ENCODE results near the gene FABP6.

Gene FABP6

DNA sequence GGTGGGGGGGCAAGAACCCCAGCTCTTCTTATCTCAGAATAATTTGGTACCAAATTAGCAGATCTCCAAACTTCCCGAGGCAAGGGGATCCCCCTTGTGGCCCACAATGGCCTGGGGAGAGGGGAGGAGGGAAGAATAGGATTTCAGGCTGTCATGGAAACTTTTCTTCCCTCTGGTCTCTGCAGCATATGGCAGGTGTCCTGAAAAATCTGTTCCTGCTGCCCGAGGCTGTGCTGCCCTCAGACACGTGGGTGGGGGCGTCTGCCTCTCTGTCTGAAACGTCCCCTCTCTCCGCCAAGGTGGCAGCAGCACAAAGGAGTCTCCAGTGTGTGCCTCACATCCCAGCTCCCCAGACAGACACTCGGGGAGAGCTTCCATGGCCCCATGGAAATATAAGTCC is 49.0 kb downstream of the FABP6 start:
- no peak for DNase-seq (ENCODE audit: low read depth)
- H3K4me3 ChIP-seq (ENCODE audit: low read length), result no peak overlapping the region
- TF ChIP-seq, protein P1, sequence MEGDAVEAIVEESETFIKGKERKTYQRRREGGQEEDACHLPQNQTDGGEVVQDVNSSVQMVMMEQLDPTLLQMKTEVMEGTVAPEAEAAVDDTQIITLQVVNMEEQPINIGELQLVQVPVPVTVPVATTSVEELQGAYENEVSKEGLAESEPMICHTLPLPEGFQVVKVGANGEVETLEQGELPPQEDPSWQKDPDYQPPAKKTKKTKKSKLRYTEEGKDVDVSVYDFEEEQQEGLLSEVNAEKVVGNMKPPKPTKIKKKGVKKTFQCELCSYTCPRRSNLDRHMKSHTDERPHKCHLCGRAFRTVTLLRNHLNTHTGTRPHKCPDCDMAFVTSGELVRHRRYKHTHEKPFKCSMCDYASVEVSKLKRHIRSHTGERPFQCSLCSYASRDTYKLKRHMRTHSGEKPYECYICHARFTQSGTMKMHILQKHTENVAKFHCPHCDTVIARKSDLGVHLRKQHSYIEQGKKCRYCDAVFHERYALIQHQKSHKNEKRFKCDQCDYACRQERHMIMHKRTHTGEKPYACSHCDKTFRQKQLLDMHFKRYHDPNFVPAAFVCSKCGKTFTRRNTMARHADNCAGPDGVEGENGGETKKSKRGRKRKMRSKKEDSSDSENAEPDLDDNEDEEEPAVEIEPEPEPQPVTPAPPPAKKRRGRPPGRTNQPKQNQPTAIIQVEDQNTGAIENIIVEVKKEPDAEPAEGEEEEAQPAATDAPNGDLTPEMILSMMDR (conservative IDR thresholded peaks at IDR 0.05; ENCODE audit: low read length), result no peak

DNA sequence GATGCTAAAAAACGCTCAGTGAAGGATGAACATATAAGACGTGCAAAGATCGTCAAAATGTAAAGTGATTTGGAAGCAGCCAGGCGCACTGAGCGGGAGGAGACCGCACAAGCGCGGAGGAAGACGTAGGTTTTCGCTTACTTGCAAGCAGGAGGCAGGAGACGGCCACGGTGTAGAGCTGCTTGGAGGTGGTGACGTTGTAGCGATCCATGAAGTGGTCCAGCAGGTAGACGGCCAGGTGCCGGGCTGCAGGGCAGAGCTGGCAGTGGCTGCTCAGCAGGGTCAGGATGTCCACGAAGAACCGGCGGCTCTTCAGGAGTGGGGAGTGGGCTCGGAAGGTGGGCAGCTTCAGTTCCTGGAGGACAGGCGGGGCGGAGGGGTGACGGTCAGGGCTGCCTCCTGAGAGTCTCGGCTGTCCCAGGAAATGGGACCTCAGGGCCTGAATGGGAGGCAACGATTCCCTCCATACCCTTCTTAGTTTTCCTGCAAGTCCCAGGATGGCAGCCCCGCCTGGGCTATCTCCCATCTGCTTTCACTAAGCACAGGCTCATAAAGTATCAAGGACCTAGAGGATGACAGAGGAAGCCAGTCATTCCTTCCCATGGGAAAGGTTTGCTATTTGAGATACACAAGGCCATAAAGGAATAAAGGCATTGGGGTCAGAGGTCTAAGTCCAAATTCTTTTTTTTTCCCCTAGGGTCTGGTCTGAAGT is 51.2 kb downstream of the FABP6 start:
- no peak overlapping the region for H3K4me3 ChIP-seq (ENCODE audit: low read length)
- TF ChIP-seq, protein P1 (conservative IDR thresholded peaks at IDR 0.05; ENCODE audit: low read length), result no peak
- no peak for DNase-seq (ENCODE audit: low read depth)

DNA sequence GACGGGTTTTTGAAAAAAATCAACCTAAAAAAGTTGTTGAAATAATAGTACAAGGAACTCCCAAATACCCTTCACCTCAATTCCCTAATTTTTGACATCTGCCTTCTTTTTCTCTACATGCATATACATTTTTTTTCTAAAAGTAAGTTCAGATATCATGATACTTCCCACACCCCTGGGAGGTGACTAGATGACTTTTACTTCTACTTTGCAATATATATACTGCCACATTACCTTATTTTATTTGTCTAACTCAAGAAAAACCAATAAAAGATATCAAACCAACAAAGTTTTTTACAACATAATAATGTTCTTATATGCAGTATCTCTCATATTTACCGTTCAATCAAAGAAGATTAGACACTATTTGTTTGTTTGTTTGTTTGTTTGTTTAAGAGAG is 52.0 kb downstream of the FABP6 start:
- no peak overlapping the region for H3K4me3 ChIP-seq (ENCODE audit: low read length)
- DNase-seq (ENCODE audit: low read depth), result no peak
- TF ChIP-seq, protein P1 (conservative IDR thresholded peaks at IDR 0.05; ENCODE audit: low read length), result no peak

DNA sequence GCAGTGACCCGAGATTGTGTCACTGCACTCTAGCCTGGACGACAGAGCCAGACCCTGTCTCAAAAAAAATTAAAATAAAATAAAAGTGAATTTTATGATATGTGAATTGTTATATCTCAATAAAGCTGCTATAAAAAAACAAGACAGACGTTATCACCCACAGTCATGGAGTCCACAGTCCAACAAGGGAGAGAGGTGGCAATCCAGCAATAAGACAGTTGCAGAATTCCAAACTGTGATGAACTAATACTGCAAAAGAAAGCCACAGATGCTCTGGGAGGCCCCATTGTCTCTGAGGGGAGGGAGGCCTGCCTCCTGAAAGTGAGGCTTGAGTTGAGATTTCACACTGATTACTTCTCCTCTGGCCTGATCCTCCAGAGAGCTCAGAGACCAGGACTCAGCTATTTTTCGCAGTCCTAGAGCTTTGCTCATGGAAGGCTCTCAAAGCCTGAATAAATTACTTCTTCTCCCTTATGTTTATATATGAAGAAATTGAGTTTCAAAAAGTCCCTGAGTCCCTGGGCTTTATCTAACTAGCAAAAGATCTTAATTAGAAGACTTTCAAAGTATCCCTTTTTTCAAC is 55.1 kb downstream of the FABP6 start:
- H3K4me3 ChIP-seq (ENCODE audit: low read length), result no peak overlapping the region
- TF ChIP-seq, protein P1 (conservative IDR thresholded peaks at IDR 0.05; ENCODE audit: low read length), result no peak
- DNase-seq (ENCODE audit: low read depth), result no peak

DNA sequence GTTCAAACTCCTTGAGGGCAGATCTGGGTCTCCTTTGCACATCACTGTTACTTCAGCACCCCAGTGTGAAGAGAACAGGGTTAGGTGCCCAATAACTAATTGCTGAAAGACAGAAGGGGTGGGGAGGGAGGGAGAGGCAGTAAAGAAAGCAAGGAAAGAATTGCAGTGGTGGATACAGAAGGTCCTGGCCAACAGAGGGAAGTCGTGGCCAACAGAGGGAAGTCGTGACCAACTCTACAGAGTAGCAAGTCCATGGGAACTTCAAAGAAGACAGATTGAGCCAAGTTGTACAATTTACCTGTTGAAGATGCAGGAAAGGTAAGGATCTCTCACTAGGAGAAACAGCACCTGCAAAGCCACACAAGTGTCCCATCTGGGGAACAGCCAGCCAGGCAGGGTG is 56.0 kb downstream of the FABP6 start:
- TF ChIP-seq, protein P1 (conservative IDR thresholded peaks at IDR 0.05; ENCODE audit: low read length), result no peak
- no peak overlapping the region for H3K4me3 ChIP-seq (ENCODE audit: low read length)
- DNase-seq (ENCODE audit: low read depth), result no peak

DNA sequence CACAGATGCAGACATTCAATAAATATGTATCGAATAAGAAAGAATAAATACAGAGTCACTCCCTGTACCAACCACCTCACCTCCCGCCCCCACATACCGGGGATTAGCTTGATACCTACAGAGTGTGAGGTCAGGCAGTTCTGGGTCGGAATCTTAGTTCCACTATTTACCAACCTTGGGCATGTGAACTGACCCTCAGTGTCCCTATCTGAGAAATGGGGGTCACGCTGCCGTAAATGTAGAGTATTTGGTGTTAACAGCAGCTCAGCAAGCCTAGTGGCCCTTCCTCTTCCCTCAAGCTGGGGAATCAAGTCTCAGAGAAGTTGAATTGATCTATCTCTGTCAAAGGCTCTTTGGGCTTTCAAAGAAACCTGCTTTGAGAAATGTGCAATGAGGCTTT is 57.6 kb downstream of the FABP6 start:
- no peak for DNase-seq (ENCODE audit: low read depth)
- TF ChIP-seq, protein P1 (conservative IDR thresholded peaks at IDR 0.05; ENCODE audit: low read length), result no peak
- no peak overlapping the region for H3K4me3 ChIP-seq (ENCODE audit: low read length)

DNA sequence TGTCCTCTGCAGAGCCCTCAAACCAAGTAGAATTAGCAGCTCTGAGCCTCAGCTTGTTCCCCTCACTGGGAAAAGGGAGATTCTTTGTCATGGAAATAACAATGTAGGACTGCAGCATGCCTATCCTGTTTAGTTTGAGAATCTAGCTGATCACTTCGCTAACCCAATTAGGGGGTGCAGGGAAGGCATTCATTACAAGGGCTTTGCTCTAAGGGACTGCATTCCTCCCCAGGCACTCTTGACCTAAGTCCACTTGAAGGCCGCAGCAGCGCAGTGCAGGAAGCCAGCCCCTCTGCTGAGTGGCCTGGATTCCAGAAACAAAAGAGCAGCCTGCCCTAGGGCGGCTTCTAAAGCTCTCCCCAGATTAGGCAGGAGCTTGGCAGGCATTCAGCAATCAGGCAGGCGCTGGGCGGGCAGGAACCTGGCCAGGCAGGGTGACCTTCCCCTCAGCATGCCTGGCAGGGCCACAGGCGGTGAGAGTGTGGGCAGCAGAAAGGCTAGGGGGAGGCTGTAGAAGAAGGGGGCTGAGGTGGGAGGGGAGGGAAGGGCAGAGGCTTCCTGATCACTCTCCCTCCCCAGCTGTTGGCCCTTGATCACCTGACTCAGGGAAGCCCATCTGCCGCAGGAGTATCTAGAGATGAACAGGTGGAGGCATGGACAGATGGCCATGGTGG is 58.2 kb downstream of the FABP6 start:
- TF ChIP-seq, protein P1 (conservative IDR thresholded peaks at IDR 0.05; ENCODE audit: low read length), result no peak
- no peak for DNase-seq (ENCODE audit: low read depth)
- no peak overlapping the region for H3K4me3 ChIP-seq (ENCODE audit: low read length)

Data from AG10803 (cell line).